Naive thymus-derived CD8-positive, alpha-beta T cell (primary cell): ENCODE measurements around the gene CNTRL. TPM values are rescaled to one million over a fixed set of nuclear protein-coding genes. Genes with fewer than 3 reads are reported as not detected.

Source experiments
- ATAC-seq, 2 donors: fragments of 150-1000 bp; cut with Tn5 transposase in 1 of 2; sonication (Bioruptor Pico), chemical (Tn5 transposase) in 1 of 2; 1 replicate in 1 of 2; 2 replicates in 1 of 2; pipeline ENCODE4 v1.10.0; 2021; ENCODE audit warnings: mild to moderate bottlenecking in 2 of 2, moderate library complexity in 2 of 2
- POLR2A ChIA-PET: fragments of 350-600 bp; sonication (Branson Sonifier 250); formaldehyde crosslinking; loops from one replicate; lab custom pipeline; 2021; ENCODE audit warnings: antibody characterized with exemption; lab: Charles Lee
- DNase-seq, 10 donors: peaks; one replicate each; pipeline versions ENCODE4 v3.0.0 to v3.0.0-alpha.2; 2020 to 2022
- H3K27ac Mint-ChIP-seq, 10 donors: one replicate each; pipeline ENCODE4 v1.8.0; 2020 to 2022; ENCODE audit warnings: mild to moderate bottlenecking in 10 of 10, mixed read lengths in 10 of 10, moderate library complexity in 4 of 10, inconsistent platforms in 1 of 10
- H3K27me3 Mint-ChIP-seq, 5 donors: one replicate each; pipeline ENCODE4 v1.8.0; 2021 to 2022; ENCODE audit warnings: mixed read lengths in 5 of 5
- H3K36me3 Mint-ChIP-seq, 3 donors: one replicate each; pipeline ENCODE4 v1.8.0; 2020 to 2022; ENCODE audit warnings: mixed read lengths in 3 of 3, mild to moderate bottlenecking in 2 of 3, inconsistent platforms in 1 of 3
- H3K4me1 Mint-ChIP-seq, 4 donors: one replicate each; pipeline ENCODE4 v1.8.0; 2021 to 2022; ENCODE audit warnings: mixed read lengths in 4 of 4
- H3K4me3 Mint-ChIP-seq, 10 donors: one replicate each; pipeline ENCODE4 v1.8.0; 2020 to 2022; ENCODE audit warnings: mild to moderate bottlenecking in 10 of 10, mixed read lengths in 10 of 10, moderate library complexity in 6 of 10, inconsistent platforms in 1 of 10
- H3K9me3 Mint-ChIP-seq, 9 donors: one replicate each; pipeline ENCODE4 v1.8.0; 2020 to 2022; ENCODE audit warnings: mixed read lengths in 9 of 9, mild to moderate bottlenecking in 3 of 9, inconsistent platforms in 1 of 9, moderate library complexity in 1 of 9
- polyA plus RNA-seq, 3 donors: library from polyadenylated mRNA; unstranded; fragments of 300-500 nt; fragmentation: Illumina TruSeq; gene quantifications; one replicate each; pipeline ENCODE4 v1.2.3, GENCODE V29; 2021
- total RNA-seq, 8 experiments: library from RNA in 2 of 8; stranded (reverse) in 2 of 8; gene quantifications; one replicate each; pipeline ENCODE4 v1.2.3 and lab custom pipeline; 2021 to 2026

The CNTRL gene
- total and polyA plus RNA-seq, 5 experiments from 2014 or later, result 6.5 to 115 (median 20.6) TPM

- DNase-seq (no peak), ATAC-seq (peak; percentile 49 to 50)
- Mint-ChIP-seq H3K27me3 (no peaks in the 10 kb centered on the region), H3K36me3 (no peaks in the 10 kb centered on the region), H3K4me3 (peak overlapping the region in 3 of 10 donors; percentile 4 to 43 (median 30)), H3K27ac (peak overlapping the region in 5 of 10 donors; percentile 26 to 86 (median 75)), H3K4me1 (peaks cover 2 to 36% (median 21%) of the 10 kb centered on the region in 4 donors), H3K9me3 (no peaks in the 10 kb centered on the region)
- POLR2A ChIA-PET, result interaction anchor here (0.6 kb wide), 1 partner anchor 100 kb away, joined by 3 read pairs; no protein-coding TSS in a partner anchor
Measured at GRCh38 chr9:121207371-121207940, 132.7 kb downstream of the CNTRL start.

- POLR2A ChIA-PET, result no interaction called here
- DNase-seq (no peak), ATAC-seq (no peak)
- no peak overlapping the region for H3K27ac Mint-ChIP-seq
- H3K4me3 Mint-ChIP-seq, result no peak overlapping the region
- H3K27me3 Mint-ChIP-seq, result no peaks in the 10 kb centered on the region
- peaks cover 4 to 31% (median 18%) of the 10 kb centered on the region in 4 donors for H3K4me1 Mint-ChIP-seq
- H3K9me3 Mint-ChIP-seq, result no peaks in the 10 kb centered on the region
- no peaks in the 10 kb centered on the region for H3K36me3 Mint-ChIP-seq
Measured at GRCh38 chr9:121210536-121210935, 135.8 kb downstream of the CNTRL start.

GRCh38 chr9:121213136-121213806 lies 138.5 kb downstream of the CNTRL start:
- Mint-ChIP-seq H3K4me1 (peaks cover 2 to 12% (median 5%) of the 10 kb centered on the region in 4 donors), H3K4me3 (no peak overlapping the region), H3K27ac (peak overlapping the region in 4 of 10 donors; percentile 25 to 47 (median 38)), H3K9me3 (no peaks in the 10 kb centered on the region), H3K36me3 (no peaks in the 10 kb centered on the region), H3K27me3 (no peaks in the 10 kb centered on the region)
- peak; percentile 33 to 77 (median 52) for DNase-seq
- peak; percentile 59 to 78 for ATAC-seq
- POLR2A ChIA-PET, result interaction anchor here (1.9 kb wide), 1 partner anchor 12 kb away, joined by 10 read pairs; the partner anchor contains the start of gene RAB14

- Mint-ChIP-seq H3K27ac (peak overlapping the region in 2 of 10 donors; percentile 10 to 83), H3K36me3 (no peaks in the 10 kb centered on the region), H3K4me3 (no peak overlapping the region), H3K9me3 (no peaks in the 10 kb centered on the region), H3K27me3 (no peaks in the 10 kb centered on the region), H3K4me1 (peaks cover 0 to 7% (median 4%) of the 10 kb centered on the region in 4 donors)
- ATAC-seq, result no peak
- POLR2A ChIA-PET, result interaction anchor here (1.9 kb wide), 1 partner anchor 13 kb away, joined by 10 read pairs; the partner anchor contains the start of gene RAB14
- no peak for DNase-seq
Measured at GRCh38 chr9:121214005-121214404, 139.2 kb downstream of the CNTRL start.

- H3K27me3 Mint-ChIP-seq, result no peaks in the 10 kb centered on the region
Measured at GRCh38 chr9:121216271-121216805, 141.6 kb downstream of the CNTRL start.

GRCh38 chr9:121217609-121218292 lies 143.0 kb downstream of the CNTRL start:
- Mint-ChIP-seq H3K4me1 (peaks cover 0 to 6% (median 4%) of the 10 kb centered on the region in 4 donors), H3K36me3 (peaks cover 0 to 2% (median 0%) of the 10 kb centered on the region in 3 donors), H3K9me3 (no peaks in the 10 kb centered on the region), H3K27me3 (no peaks in the 10 kb centered on the region), H3K4me3 (no peak overlapping the region), H3K27ac (no peak overlapping the region)
- POLR2A ChIA-PET, result no interaction called here
- DNase-seq (no peak), ATAC-seq (no peak)

More at GRCh38 chr9:121216271-121216805, 141.6 kb downstream of the CNTRL start:
- Mint-ChIP-seq H3K36me3 (peaks cover 0 to 2% (median 0%) of the 10 kb centered on the region in 3 donors), H3K4me3 (no peak overlapping the region), H3K9me3 (no peaks in the 10 kb centered on the region), H3K4me1 (peaks cover 0 to 7% (median 4%) of the 10 kb centered on the region in 4 donors), H3K27ac (peak overlapping the region in 1 of 10 donors; percentile 13)
- POLR2A ChIA-PET, result interaction anchor here (0.7 to 0.9 kb wide), 2 partner anchors 15 to 41 kb away, joined by 3 read pairs; partner anchors contain the start of gene RAB14
- ATAC-seq (no peak), DNase-seq (no peak)

- no peaks in the 10 kb centered on the region for H3K9me3 Mint-ChIP-seq
- peaks cover 0 to 2% (median 0%) of the 10 kb centered on the region in 3 donors for H3K36me3 Mint-ChIP-seq
- peaks cover 0 to 4% (median under 1%) of the 10 kb centered on the region in 4 donors for H3K4me1 Mint-ChIP-seq
- ATAC-seq, result no peak
- DNase-seq, result no peak
- H3K27ac Mint-ChIP-seq, result no peak overlapping the region
- POLR2A ChIA-PET, result no interaction called here
- H3K27me3 Mint-ChIP-seq, result no peaks in the 10 kb centered on the region
- H3K4me3 Mint-ChIP-seq, result no peak overlapping the region
Measured at GRCh38 chr9:121218357-121219027, 143.7 kb downstream of the CNTRL start.

- peaks cover 0 to 2% (median 0%) of the 10 kb centered on the region in 4 donors for H3K4me1 Mint-ChIP-seq
- POLR2A ChIA-PET, result no interaction called here
- H3K4me3 Mint-ChIP-seq, result no peak overlapping the region
- no peaks in the 10 kb centered on the region for H3K27me3 Mint-ChIP-seq
- H3K9me3 Mint-ChIP-seq, result no peaks in the 10 kb centered on the region
- DNase-seq (no peak), ATAC-seq (no peak)
- peaks cover 0 to 2% (median 0%) of the 10 kb centered on the region in 3 donors for H3K36me3 Mint-ChIP-seq
- H3K27ac Mint-ChIP-seq, result no peak overlapping the region
Measured at GRCh38 chr9:121219530-121219929, 144.8 kb downstream of the CNTRL start.

- POLR2A ChIA-PET, result no interaction called here
- H3K9me3 Mint-ChIP-seq, result no peaks in the 10 kb centered on the region
- ATAC-seq (no peak), DNase-seq (no peak)
- H3K27ac Mint-ChIP-seq, result peak overlapping the region in 1 of 10 donors; percentile 17
- no peak overlapping the region for H3K4me3 Mint-ChIP-seq
- H3K27me3 Mint-ChIP-seq, result no peaks in the 10 kb centered on the region
- peaks cover 0 to 2% (median 0%) of the 10 kb centered on the region in 4 donors for H3K4me1 Mint-ChIP-seq
- H3K36me3 Mint-ChIP-seq, result peaks cover 0 to 2% (median 0%) of the 10 kb centered on the region in 3 donors
Measured at GRCh38 chr9:121220996-121221663, 146.4 kb downstream of the CNTRL start.

- peak overlapping the region in 1 of 10 donors; percentile 17 for H3K27ac Mint-ChIP-seq
- H3K4me3 Mint-ChIP-seq, result no peak overlapping the region
- ATAC-seq (no peak), DNase-seq (no peak)
- peaks cover 0 to 2% (median 0%) of the 10 kb centered on the region in 3 donors for H3K36me3 Mint-ChIP-seq
- peaks cover 0 to 2% (median 0%) of the 10 kb centered on the region in 4 donors for H3K4me1 Mint-ChIP-seq
- no peaks in the 10 kb centered on the region for H3K9me3 Mint-ChIP-seq
- no peaks in the 10 kb centered on the region for H3K27me3 Mint-ChIP-seq
- POLR2A ChIA-PET, result no interaction called here
Measured at GRCh38 chr9:121221664-121222055, 146.9 kb downstream of the CNTRL start.

- Mint-ChIP-seq H3K9me3 (no peaks in the 10 kb centered on the region), H3K4me1 (peaks cover 0 to 2% (median 0%) of the 10 kb centered on the region in 4 donors), H3K27me3 (no peaks in the 10 kb centered on the region), H3K36me3 (peaks cover 0 to 2% (median 0%) of the 10 kb centered on the region in 3 donors), H3K27ac (no peak overlapping the region), H3K4me3 (no peak overlapping the region)
- no peak for ATAC-seq
- no peak for DNase-seq
- POLR2A ChIA-PET, result no interaction called here
Measured at GRCh38 chr9:121222524-121223171, 147.9 kb downstream of the CNTRL start.
